Measurements from ENCODE around the gene MAP2K4.

MAP2K4 gene

GRCh38 chr17:12041312-12041711 lies 20.6 kb downstream of the MAP2K4 start:
- no peak for DNase-seq

GRCh38 chr17:12043702-12044101 lies 23.0 kb downstream of the MAP2K4 start:
- no peak for DNase-seq

GRCh38 chr17:12046786-12047185 lies 26.1 kb downstream of the MAP2K4 start:
- no peak for DNase-seq

- DNase-seq = no peak
Measured at GRCh38 chr17:12047681-12048376, 27.2 kb downstream of the MAP2K4 start.

- DNase-seq = no peak
Measured at GRCh38 chr17:12048843-12049473, 28.3 kb downstream of the MAP2K4 start.

- DNase-seq = no peak
Measured at GRCh38 chr17:12050646-12051225, 30.1 kb downstream of the MAP2K4 start.

- no peak for DNase-seq
Measured at GRCh38 chr17:12053552-12053951, 32.9 kb downstream of the MAP2K4 start.

GRCh38 chr17:12055889-12056288 lies 35.2 kb downstream of the MAP2K4 start:
- DNase-seq = no peak

GRCh38 chr17:12057520-12057919 lies 36.8 kb downstream of the MAP2K4 start:
- no peak for DNase-seq

GRCh38 chr17:12058535-12058934 lies 37.9 kb downstream of the MAP2K4 start:
- no peak for DNase-seq

GRCh38 chr17:12062249-12062648 lies 41.6 kb downstream of the MAP2K4 start:
- DNase-seq = no peak

GRCh38 chr17:12064395-12064794 lies 43.7 kb downstream of the MAP2K4 start:
- DNase-seq = no peak

GRCh38 chr17:12067485-12067884 lies 46.8 kb downstream of the MAP2K4 start:
- no peak for DNase-seq

GRCh38 chr17:12068946-12069345 lies 48.3 kb downstream of the MAP2K4 start:
- DNase-seq = no peak

GRCh38 chr17:12070561-12070960 lies 49.9 kb downstream of the MAP2K4 start:
- no peak for DNase-seq

- no peak for DNase-seq
Measured at GRCh38 chr17:12074346-12074745, 53.7 kb downstream of the MAP2K4 start.

- no peak for DNase-seq
Measured at GRCh38 chr17:12077773-12078172, 57.1 kb downstream of the MAP2K4 start.

- no peak for DNase-seq
Measured at GRCh38 chr17:12078791-12079190, 58.1 kb downstream of the MAP2K4 start.

- no peak for DNase-seq
Measured at GRCh38 chr17:12081720-12082119, 61.0 kb downstream of the MAP2K4 start.

- DNase-seq = no peak
Measured at GRCh38 chr17:12085076-12085949, 64.6 kb downstream of the MAP2K4 start.

GRCh38 chr17:12088035-12088434 lies 67.4 kb downstream of the MAP2K4 start:
- DNase-seq = no peak

GRCh38 chr17:12089809-12090384 lies 69.2 kb downstream of the MAP2K4 start:
- no peak for DNase-seq

GRCh38 chr17:12094336-12094735 lies 73.7 kb downstream of the MAP2K4 start:
- DNase-seq = no peak

Measured in GF-D8 (cell line).